ENCODE data around the gene OR2AG1.

OR2AG1 gene

GRCh38 chr11:6736495-6737121 lies 46.2 kb upstream of the OR2AG1 start:
- TF ChIP-seq, protein P1, sequence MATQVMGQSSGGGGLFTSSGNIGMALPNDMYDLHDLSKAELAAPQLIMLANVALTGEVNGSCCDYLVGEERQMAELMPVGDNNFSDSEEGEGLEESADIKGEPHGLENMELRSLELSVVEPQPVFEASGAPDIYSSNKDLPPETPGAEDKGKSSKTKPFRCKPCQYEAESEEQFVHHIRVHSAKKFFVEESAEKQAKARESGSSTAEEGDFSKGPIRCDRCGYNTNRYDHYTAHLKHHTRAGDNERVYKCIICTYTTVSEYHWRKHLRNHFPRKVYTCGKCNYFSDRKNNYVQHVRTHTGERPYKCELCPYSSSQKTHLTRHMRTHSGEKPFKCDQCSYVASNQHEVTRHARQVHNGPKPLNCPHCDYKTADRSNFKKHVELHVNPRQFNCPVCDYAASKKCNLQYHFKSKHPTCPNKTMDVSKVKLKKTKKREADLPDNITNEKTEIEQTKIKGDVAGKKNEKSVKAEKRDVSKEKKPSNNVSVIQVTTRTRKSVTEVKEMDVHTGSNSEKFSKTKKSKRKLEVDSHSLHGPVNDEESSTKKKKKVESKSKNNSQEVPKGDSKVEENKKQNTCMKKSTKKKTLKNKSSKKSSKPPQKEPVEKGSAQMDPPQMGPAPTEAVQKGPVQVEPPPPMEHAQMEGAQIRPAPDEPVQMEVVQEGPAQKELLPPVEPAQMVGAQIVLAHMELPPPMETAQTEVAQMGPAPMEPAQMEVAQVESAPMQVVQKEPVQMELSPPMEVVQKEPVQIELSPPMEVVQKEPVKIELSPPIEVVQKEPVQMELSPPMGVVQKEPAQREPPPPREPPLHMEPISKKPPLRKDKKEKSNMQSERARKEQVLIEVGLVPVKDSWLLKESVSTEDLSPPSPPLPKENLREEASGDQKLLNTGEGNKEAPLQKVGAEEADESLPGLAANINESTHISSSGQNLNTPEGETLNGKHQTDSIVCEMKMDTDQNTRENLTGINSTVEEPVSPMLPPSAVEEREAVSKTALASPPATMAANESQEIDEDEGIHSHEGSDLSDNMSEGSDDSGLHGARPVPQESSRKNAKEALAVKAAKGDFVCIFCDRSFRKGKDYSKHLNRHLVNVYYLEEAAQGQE (IDR thresholded peaks at IDR 0.05; ENCODE audit: insufficient read depth in 1 of 2, low read depth in 2 of 2, low read length in 2 of 2), result no peak
- no peak for TF ChIP-seq FOXP2 (optimal IDR thresholded peaks at IDR 0.05; ENCODE audit: borderline replicate concordance, extremely low read depth, extremely low read length, insufficient read depth)
- no peak for TF ChIP-seq SIN3A (IDR thresholded peaks at IDR 0.05; ENCODE audit: borderline replicate concordance, insufficient read depth, low read length)
- no peak for TF ChIP-seq POLR2AphosphoS5 (IDR thresholded peaks at IDR 0.05; ENCODE audit: low read depth, low read length)
- TF ChIP-seq TAF1 (IDR thresholded peaks at IDR 0.05; ENCODE audit: borderline replicate concordance, insufficient read depth, low read length), result no peak

DNA sequence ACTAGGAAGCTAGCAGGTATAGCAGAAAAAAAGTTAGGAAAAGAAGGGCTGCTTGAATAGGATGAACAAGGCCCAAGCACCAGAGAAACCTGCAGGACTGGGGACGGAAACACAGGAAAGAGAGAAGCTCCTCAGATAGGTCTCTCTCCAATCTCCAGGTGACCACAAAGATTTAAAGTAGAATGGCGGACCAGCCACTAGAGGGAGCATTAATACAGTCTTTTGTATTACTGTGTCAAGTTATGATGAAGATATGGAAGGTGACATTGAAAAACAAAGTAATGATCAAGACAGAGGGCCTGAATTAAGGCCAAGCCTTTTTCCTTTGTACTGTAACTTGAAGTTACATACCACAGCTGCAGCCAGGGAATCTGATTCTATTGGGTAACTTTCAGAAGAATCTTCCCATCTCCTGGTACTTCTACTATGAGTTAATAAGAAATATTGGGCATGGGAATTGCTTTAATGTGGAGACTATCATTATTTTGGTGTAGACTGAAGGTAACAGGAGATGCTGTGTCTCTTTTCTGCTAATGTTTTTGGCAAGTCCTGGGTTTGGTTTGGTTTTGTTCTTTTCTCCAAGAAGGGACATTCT lies 44.9 kb upstream of the OR2AG1 start:
- TF ChIP-seq SIN3A (IDR thresholded peaks at IDR 0.05; ENCODE audit: borderline replicate concordance, insufficient read depth, low read length) (no peak), POLR2AphosphoS5 (IDR thresholded peaks at IDR 0.05; ENCODE audit: low read depth, low read length) (no peak), TAF1 (IDR thresholded peaks at IDR 0.05; ENCODE audit: borderline replicate concordance, insufficient read depth, low read length) (no peak), FOXP2 (optimal IDR thresholded peaks at IDR 0.05; ENCODE audit: borderline replicate concordance, extremely low read depth, extremely low read length, insufficient read depth) (no peak)
- TF ChIP-seq, protein P1 (IDR thresholded peaks at IDR 0.05; ENCODE audit: insufficient read depth in 1 of 2, low read depth in 2 of 2, low read length in 2 of 2), result no peak

DNA sequence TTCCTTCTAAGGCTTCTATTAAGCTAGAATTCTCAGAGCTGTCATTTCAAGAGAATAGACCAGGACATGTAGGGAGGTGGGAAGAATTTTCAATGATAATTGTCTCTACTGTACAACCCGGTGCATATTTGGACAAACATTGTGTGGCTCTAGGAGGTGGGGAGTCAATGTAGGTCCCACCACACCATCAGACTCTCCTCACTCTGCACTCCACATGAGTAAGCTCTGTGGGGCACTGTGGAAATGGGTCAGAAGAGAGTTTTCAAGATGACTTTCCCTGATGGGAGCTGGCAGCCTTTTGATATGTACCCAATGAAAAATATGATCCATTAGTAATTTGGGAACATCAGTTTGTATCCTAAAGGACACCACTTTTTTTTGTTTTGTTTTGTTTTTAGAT lies 44.2 kb upstream of the OR2AG1 start:
- TF ChIP-seq SIN3A (IDR thresholded peaks at IDR 0.05; ENCODE audit: borderline replicate concordance, insufficient read depth, low read length) (no peak), TAF1 (IDR thresholded peaks at IDR 0.05; ENCODE audit: borderline replicate concordance, insufficient read depth, low read length) (no peak), FOXP2 (optimal IDR thresholded peaks at IDR 0.05; ENCODE audit: borderline replicate concordance, extremely low read depth, extremely low read length, insufficient read depth) (no peak), POLR2AphosphoS5 (IDR thresholded peaks at IDR 0.05; ENCODE audit: low read depth, low read length) (no peak)
- TF ChIP-seq, protein P1 (IDR thresholded peaks at IDR 0.05; ENCODE audit: insufficient read depth in 1 of 2, low read depth in 2 of 2, low read length in 2 of 2), result no peak

DNA sequence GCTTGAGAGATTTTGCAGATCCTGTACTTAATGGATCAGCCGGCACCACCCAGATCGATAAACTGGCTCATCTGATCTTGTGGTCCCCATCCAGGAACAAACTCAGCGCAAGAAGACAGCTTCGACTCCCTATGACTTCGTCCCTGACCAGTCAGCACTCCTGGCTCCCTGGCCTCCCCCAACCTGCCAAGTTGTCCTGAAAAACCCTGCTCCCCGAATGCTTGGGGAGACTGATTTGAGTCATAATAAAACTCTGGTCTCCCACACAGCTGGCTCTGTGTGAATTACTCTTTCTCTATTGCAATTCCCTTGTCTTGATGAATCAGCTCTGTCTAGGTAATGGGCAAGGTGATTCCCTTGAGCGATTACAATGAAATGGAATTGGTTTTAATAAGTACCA lies 40.6 kb upstream of the OR2AG1 start:
- TF ChIP-seq, protein P1 (IDR thresholded peaks at IDR 0.05; ENCODE audit: insufficient read depth in 1 of 2, low read depth in 2 of 2, low read length in 2 of 2), result no peak
- TF ChIP-seq TAF1 (IDR thresholded peaks at IDR 0.05; ENCODE audit: borderline replicate concordance, insufficient read depth, low read length) (no peak), POLR2AphosphoS5 (IDR thresholded peaks at IDR 0.05; ENCODE audit: low read depth, low read length) (no peak), SIN3A (IDR thresholded peaks at IDR 0.05; ENCODE audit: borderline replicate concordance, insufficient read depth, low read length) (no peak), FOXP2 (optimal IDR thresholded peaks at IDR 0.05; ENCODE audit: borderline replicate concordance, extremely low read depth, extremely low read length, insufficient read depth) (no peak)
